Measurements from ENCODE around the gene KCTD16. TPM values are rescaled to one million over a fixed set of nuclear protein-coding genes. Genes with fewer than 3 reads are reported as not detected.

The KCTD16 gene
- total and polyA plus RNA-seq, 8 donors: 0.18 to 0.73 (median 0.35) TPM

DNA sequence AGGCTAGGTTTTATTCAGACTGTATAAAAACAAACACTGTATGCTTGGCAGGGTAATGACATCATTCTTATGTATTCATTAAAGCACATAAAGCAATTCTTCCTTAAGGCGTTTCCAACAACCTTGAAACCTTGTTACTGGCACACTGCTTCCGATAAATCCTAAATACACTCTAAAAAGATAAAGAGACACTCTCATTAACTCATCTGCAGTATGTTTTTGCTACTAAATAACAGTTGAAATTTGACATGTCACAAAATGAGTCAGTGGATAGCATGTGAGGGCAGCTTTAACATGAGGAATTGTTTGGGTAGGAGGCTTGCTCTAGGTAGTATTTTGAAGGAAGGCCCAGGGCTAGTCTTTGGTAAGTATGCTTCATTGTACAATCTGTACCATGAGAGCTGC is 13.9 kb upstream of the KCTD16 start:
- Histone ChIP-seq H3K9me3 (no peaks in the 10 kb centered on the region), H3K4me1 (no peaks in the 10 kb centered on the region), H3K27ac (peak overlapping the region in 1 of 2 donors; percentile 6), H3K36me3 (peaks cover 0 to 29% of the 10 kb centered on the region in 2 donors), H3K27me3 (no peaks in the 10 kb centered on the region), H3K4me3 (no peak overlapping the region)
- intact Hi-C loops (cut with DNase I): no loop called here
- DNase-seq (no peak), ATAC-seq (no peak)
- no peak for TF ChIP-seq CTCF (IDR thresholded peaks at IDR 0.05)

DNA sequence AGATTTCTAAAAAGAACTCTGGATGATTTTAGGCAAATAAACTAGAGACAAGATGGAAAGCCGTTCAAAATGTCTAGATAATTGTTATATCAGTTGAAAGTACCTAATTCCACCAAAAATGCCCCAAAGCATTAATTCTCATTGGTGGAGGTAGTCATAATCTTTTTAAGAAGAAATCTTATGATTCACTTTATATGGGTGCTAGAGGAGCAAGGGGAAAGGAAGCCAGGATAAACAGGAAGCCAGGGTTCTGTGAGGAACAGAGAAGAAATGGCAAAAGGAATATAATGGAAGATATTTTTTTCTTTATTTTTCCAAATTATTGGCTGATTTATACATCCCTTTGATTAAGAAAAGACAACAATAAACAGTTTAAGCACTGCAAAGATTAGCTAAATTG is 8.0 kb upstream of the KCTD16 start:
- peaks cover 0 to 74% of the 10 kb centered on the region in 2 donors for H3K36me3 ChIP-seq
- DNase-seq: no peak

GRCh38 chr5:144166696-144167095 is 4.0 kb upstream of the KCTD16 start:
- Histone ChIP-seq H3K27me3 (no peaks in the 10 kb centered on the region), H3K27ac (no peak overlapping the region), H3K4me3 (no peak overlapping the region), H3K9me3 (no peaks in the 10 kb centered on the region), H3K4me1 (peaks cover 13 to 30% of the 10 kb centered on the region in 2 donors), H3K36me3 (peaks cover 0 to 53% of the 10 kb centered on the region in 2 donors)
- DNase-seq (no peak), ATAC-seq (no peak)
- intact Hi-C loops (cut with DNase I): no loop called here
- TF ChIP-seq CTCF (IDR thresholded peaks at IDR 0.05): no peak

More for the DNA sequence above, 8.0 kb upstream of the KCTD16 start:
- no peak for ATAC-seq
- no peak for TF ChIP-seq CTCF (IDR thresholded peaks at IDR 0.05)
- intact Hi-C loops (cut with DNase I): no loop called here
- no peak overlapping the region for H3K27ac ChIP-seq
- H3K9me3 ChIP-seq: no peaks in the 10 kb centered on the region
- H3K4me3 ChIP-seq: no peak overlapping the region
- peaks cover 0 to 10% of the 10 kb centered on the region in 2 donors for H3K4me1 ChIP-seq
- no peaks in the 10 kb centered on the region for H3K27me3 ChIP-seq

GRCh38 chr5:144167998-144168397 is 2.7 kb upstream of the KCTD16 start:
- H3K4me1 ChIP-seq: peaks cover 13 to 30% of the 10 kb centered on the region in 2 donors
- peaks cover 0 to 7% of the 10 kb centered on the region in 2 donors for H3K27me3 ChIP-seq
- H3K27ac ChIP-seq: no peak overlapping the region
- no peak for ATAC-seq
- DNase-seq: no peak
- H3K4me3 ChIP-seq: no peak overlapping the region
- H3K9me3 ChIP-seq: no peaks in the 10 kb centered on the region
- peaks cover 0 to 40% of the 10 kb centered on the region in 2 donors for H3K36me3 ChIP-seq
- intact Hi-C loops (cut with DNase I): no loop called here
- no peak for TF ChIP-seq CTCF (IDR thresholded peaks at IDR 0.05)

GRCh38 chr5:144169904-144170275 is 783 bp upstream of the KCTD16 start:
- no peaks in the 10 kb centered on the region for H3K9me3 ChIP-seq
- peaks cover 0 to 13% of the 10 kb centered on the region in 2 donors for H3K27me3 ChIP-seq
- no peak for DNase-seq
- intact Hi-C loops (cut with DNase I): no loop called here
- peak overlapping the region; percentile 73 to 76 for H3K4me3 ChIP-seq
- H3K27ac ChIP-seq: peak overlapping the region; percentile 85 to 86
- H3K4me1 ChIP-seq: peaks cover 13 to 30% of the 10 kb centered on the region in 2 donors
- peaks cover 0 to 21% of the 10 kb centered on the region in 2 donors for H3K36me3 ChIP-seq
- TF ChIP-seq CTCF (IDR thresholded peaks at IDR 0.05): no peak
- ATAC-seq: no peak
